ENCODE measurements around the gene RPA3. TPM values are rescaled to one million over a fixed set of nuclear protein-coding genes. Genes with fewer than 3 reads are reported as not detected.
A peak's percentile ranks its signal among the peaks of the same experiment; 100 is the strongest.
"Not testable (repeated sequence)": the region's sequence is repeated elsewhere in the genome, so short reads cannot be mapped to it uniquely, and the experiment has no call there.

The RPA3 gene
- total and polyA plus RNA-seq, 7 donors, result 10.8 to 24.8 (median 13.8) TPM

DNA sequence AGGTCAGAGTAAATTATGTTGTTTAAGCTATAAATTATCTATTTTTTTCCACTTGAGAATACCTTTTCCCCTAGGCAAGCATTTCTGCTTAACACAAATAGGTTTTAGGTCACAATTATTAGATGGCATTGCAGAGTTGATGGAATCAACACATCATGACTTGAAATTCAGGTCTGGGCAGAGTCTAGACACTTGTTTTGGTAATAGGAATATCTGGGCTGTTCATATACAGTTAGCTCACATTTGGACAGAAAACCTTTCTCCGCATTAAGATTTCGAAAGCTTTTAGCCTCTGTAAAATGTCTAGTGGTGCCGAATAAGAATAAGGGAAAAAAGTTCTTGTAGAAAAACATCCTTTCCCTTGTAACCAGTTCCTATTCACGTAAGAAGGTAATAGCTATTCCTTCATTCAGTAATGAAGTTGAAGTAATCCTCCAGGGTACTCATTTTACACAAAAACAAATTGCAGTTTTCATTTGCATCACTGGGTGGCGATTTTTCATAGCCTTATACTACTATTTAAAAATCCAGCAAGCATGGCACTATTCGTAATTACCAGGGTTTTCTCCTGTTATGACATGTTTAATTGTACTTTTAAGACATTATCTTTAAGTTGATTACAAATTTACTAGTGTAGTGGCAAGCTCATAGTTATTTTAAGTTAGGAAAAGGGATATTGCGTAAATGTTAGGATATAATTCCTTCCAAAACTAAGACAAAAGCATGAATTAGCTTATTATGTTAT, 37.0 kb downstream of the RPA3 start:
- TF ChIP-seq, protein P1, sequence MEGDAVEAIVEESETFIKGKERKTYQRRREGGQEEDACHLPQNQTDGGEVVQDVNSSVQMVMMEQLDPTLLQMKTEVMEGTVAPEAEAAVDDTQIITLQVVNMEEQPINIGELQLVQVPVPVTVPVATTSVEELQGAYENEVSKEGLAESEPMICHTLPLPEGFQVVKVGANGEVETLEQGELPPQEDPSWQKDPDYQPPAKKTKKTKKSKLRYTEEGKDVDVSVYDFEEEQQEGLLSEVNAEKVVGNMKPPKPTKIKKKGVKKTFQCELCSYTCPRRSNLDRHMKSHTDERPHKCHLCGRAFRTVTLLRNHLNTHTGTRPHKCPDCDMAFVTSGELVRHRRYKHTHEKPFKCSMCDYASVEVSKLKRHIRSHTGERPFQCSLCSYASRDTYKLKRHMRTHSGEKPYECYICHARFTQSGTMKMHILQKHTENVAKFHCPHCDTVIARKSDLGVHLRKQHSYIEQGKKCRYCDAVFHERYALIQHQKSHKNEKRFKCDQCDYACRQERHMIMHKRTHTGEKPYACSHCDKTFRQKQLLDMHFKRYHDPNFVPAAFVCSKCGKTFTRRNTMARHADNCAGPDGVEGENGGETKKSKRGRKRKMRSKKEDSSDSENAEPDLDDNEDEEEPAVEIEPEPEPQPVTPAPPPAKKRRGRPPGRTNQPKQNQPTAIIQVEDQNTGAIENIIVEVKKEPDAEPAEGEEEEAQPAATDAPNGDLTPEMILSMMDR (IDR thresholded peaks at IDR 0.05), result peak; percentile 68
- Histone ChIP-seq H3K4me3 (peak overlapping the region; percentile 38), H3K27ac (peak overlapping the region; percentile 76), H3K9me3 (peaks cover 3% of the 10 kb centered on the region), H3K36me3 (ENCODE audit: insufficient read depth in 1 of 2, low read depth in 1 of 2) (peaks cover 0 to 2% of the 10 kb centered on the region in 2 donors), H3K27me3 (ENCODE audit: insufficient read depth in 3 of 3, low read length in 2 of 3) (no peaks in the 10 kb centered on the region), H3K4me1 (peaks cover 17% of the 10 kb centered on the region)
- DNase-seq (no peak), ATAC-seq (peak; percentile 71 to 93 (median 85))
- WGBS, 3 donors, result 22 to 32% (median 24%) methylated on average over 7 of the region's 7 CpGs
- intact Hi-C loops (cut with DNase I), result loop anchor here (2.0 to 10.0 kb wide), 6 partner anchors 36 to 536 kb away; partner anchors contain the start of genes GLCCI1 (in 1 of the 2) and RPA3 (in 1 of the 2)

DNA sequence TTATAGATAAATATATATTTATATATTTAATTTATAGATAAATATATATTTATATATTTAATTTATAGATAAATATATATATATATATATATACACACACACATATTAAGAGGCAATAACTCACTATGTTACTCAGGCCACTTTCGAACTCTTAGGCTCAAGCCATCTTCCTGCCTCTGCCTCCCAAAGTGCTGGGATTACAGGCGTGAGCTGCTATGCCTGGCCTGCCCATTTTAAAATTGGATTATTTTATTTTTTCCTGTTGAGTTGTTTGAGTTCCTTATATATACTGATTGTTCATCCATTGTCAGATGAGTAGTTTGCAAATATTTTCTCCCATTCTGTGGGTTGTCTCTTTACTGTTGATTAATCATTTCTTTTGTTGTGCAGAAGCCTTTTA, 38.8 kb downstream of the RPA3 start:
- Histone ChIP-seq H3K4me1 (peaks cover 17% of the 10 kb centered on the region), H3K27ac (peak overlapping the region; percentile 76), H3K36me3 (ENCODE audit: insufficient read depth in 1 of 2, low read depth in 1 of 2) (peaks cover 0 to 14% of the 10 kb centered on the region in 2 donors)
- intact Hi-C loops (cut with DNase I), result loop anchor here (2.0 to 10.0 kb wide), 6 partner anchors 38 to 538 kb away; partner anchors contain the start of genes GLCCI1 (in 1 of the 2) and RPA3 (in 1 of the 2)
- not testable (repeated sequence) for ATAC-seq; H3K9me3 ChIP-seq; H3K4me3 ChIP-seq; H3K27me3 ChIP-seq (ENCODE audit: insufficient read depth in 3 of 3, low read length in 2 of 3); DNase-seq
- 98 to 100% (median 100%) methylated on average over 2 of the region's 2 CpGs for WGBS, 3 donors

DNA sequence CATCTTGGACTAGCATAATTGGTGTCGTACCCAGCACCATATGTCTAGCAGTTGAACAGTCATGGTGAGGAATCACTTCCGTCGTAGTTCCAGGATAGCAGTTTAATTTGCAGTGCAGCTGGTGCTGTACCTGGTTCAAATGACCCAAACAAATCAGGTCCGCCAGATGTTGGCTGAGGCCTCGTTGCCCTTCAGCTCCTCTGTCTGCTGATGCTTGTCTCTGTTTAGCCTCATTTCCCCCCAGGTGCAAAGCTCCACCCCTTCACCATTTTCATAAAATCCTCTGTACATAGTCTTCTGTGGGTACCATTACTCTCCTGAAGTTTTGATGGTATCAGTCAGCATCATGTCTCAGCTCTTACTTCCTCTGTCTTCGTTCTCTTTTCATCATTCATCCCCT, 42.7 kb downstream of the RPA3 start:
- DNase-seq (no peak), ATAC-seq (no peak)
- Histone ChIP-seq H3K4me1 (peaks cover 12% of the 10 kb centered on the region), H3K4me3 (no peak overlapping the region), H3K9me3 (peaks cover 3% of the 10 kb centered on the region), H3K27me3 (ENCODE audit: insufficient read depth in 3 of 3, low read length in 2 of 3) (no peaks in the 10 kb centered on the region), H3K36me3 (ENCODE audit: insufficient read depth in 1 of 2, low read depth in 1 of 2) (peaks cover 0 to 14% of the 10 kb centered on the region in 2 donors), H3K27ac (no peak overlapping the region)
- WGBS, 3 donors, result 65 to 79% (median 73%) methylated on average over 6 of the region's 6 CpGs
- TF ChIP-seq, protein P1 (IDR thresholded peaks at IDR 0.05), result no peak
- intact Hi-C loops (cut with DNase I), result no loop called here

DNA sequence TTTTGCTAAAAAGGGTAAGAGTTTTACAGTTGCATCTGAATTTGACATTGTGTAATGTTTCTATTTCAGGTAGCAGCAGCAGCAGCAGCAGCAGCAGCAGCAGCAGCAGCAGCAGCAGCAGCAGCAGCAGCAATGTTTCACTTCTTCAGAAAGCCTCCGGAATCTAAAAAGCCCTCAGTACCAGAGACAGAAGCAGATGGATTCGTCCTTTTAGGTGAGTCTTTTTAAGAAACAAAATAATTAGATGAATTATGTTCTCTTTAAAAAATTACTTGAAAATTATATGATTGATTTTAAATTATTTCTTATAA, 45.2 kb downstream of the RPA3 start:
- Histone ChIP-seq H3K4me1 (peaks cover 9% of the 10 kb centered on the region), H3K27ac (no peak overlapping the region), H3K36me3 (ENCODE audit: insufficient read depth in 1 of 2, low read depth in 1 of 2) (peaks cover 0 to 14% of the 10 kb centered on the region in 2 donors), H3K4me3 (no peak overlapping the region), H3K9me3 (peaks cover 3% of the 10 kb centered on the region), H3K27me3 (ENCODE audit: insufficient read depth in 3 of 3, low read length in 2 of 3) (no peaks in the 10 kb centered on the region)
- WGBS, 3 donors, result 85 to 91% (median 86%) methylated on average over 2 of the region's 2 CpGs
- no peak for DNase-seq
- intact Hi-C loops (cut with DNase I), result no loop called here
- ATAC-seq, result peak in 1 of 4 donors; percentile 41
- TF ChIP-seq, protein P1 (IDR thresholded peaks at IDR 0.05), result no peak

DNA sequence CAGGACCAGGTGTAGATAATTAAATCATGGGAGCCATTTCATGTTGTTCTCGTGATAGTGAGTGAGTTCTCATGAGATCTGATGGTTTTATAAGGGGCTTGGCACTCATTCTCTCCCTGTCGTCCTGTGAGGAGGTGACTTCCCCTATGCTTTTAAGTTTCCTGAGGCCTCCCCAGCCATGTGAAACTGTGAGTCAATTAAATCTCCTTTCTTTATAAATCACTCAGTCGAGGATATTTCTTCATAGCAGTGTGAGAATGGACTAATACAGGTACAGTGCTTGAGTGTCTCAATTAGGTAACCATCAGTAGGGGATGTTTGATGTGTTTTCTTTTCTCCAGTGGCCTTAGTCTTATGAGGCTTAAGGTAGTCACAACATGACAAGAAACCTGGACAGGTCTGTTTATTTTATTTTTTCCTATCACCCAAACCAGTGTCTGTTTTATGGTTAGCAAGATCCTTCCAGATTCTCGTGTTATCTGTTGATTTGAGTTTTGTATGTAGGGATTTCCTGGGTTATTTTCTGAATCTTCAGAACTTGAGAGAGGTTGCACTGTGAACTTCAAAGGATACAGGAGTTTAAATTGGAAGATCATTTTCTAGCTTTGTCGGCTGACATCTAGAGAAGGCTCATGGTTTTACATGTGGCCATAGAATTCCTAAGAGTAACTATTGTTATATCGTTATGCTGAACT, 45.7 kb downstream of the RPA3 start:
- no peaks in the 10 kb centered on the region for H3K9me3 ChIP-seq
- TF ChIP-seq, protein P1 (IDR thresholded peaks at IDR 0.05), result no peak
- H3K4me1 ChIP-seq, result peaks cover 9% of the 10 kb centered on the region
- no peak overlapping the region for H3K27ac ChIP-seq
- H3K36me3 ChIP-seq (ENCODE audit: insufficient read depth in 1 of 2, low read depth in 1 of 2), result peaks cover 0 to 14% of the 10 kb centered on the region in 2 donors
- intact Hi-C loops (cut with DNase I), result no loop called here
- no peak overlapping the region for H3K4me3 ChIP-seq
- H3K27me3 ChIP-seq (ENCODE audit: insufficient read depth in 3 of 3, low read length in 2 of 3), result no peaks in the 10 kb centered on the region
- no peak for DNase-seq
- WGBS, 3 donors, result 80 to 83% (median 81%) methylated on average over 6 of the region's 6 CpGs
- peak in 1 of 4 donors; percentile 22 for ATAC-seq
